Fibroblast of lung (primary cell): ENCODE results near the gene SUN5. TPM values are rescaled to one million over a fixed set of nuclear protein-coding genes. Genes with fewer than 3 reads are reported as not detected.

ENCODE experiments used
- DNase-seq, 2 donors: peaks; one replicate each; pipeline versions ENCODE4 v3.0.0 to v3.0.0-alpha.2; 2010; ENCODE audit warnings: low read depth in 2 of 2
- H2AFZ ChIP-seq: 2 replicates; pipeline ENCODE4 v1.5.1; 2012; ENCODE audit warnings: low read length, control low read depth, inconsistent platforms
- H3K27ac ChIP-seq: 2 replicates; pipeline ENCODE4 v1.5.1; 2011; ENCODE audit warnings: low read length, control low read depth; ENCODE audit not compliant: insufficient read depth
- H3K27me3 ChIP-seq: 2 replicates; pipeline ENCODE4 v1.5.1; 2011; ENCODE audit warnings: mild to moderate bottlenecking, low read length; ENCODE audit not compliant: control insufficient read depth, insufficient read depth
- H3K36me3 ChIP-seq: 2 replicates; pipeline ENCODE4 v1.5.1; 2011; ENCODE audit warnings: low read length; ENCODE audit not compliant: control insufficient read depth, insufficient read depth
- H3K4me1 ChIP-seq: 2 replicates; pipeline ENCODE4 v1.5.1; 2011; ENCODE audit warnings: low read length; ENCODE audit not compliant: control insufficient read depth, insufficient read depth; ENCODE audit errors: extremely low read depth
- H3K4me2 ChIP-seq: 2 replicates; pipeline ENCODE4 v1.5.1; 2011; ENCODE audit warnings: low read length, control low read depth; ENCODE audit not compliant: insufficient read depth; ENCODE audit errors: extremely low read depth
- H3K4me3 ChIP-seq, 4 experiments: fragments of 200-600 bp in 1 of 4; sonication (generic) in 1 of 4; replicated peaks in 1 of 4; 2 replicates each; pipeline ENCODE4 v1.5.1; 2011 to 2016; ENCODE audit warnings: low read length in 4 of 4, low read depth in 3 of 4, mild to moderate bottlenecking in 3 of 4, control low read depth in 2 of 4, inconsistent platforms in 1 of 4, mixed read lengths in 1 of 4; ENCODE audit not compliant: insufficient read depth in 1 of 4; ENCODE audit errors: control extremely low read depth in 1 of 4
- H3K79me2 ChIP-seq: 2 replicates; pipeline ENCODE4 v1.5.1; 2012; ENCODE audit warnings: mild to moderate bottlenecking, low read length, inconsistent platforms; ENCODE audit not compliant: control insufficient read depth, insufficient read depth
- H3K9ac ChIP-seq: 2 replicates; pipeline ENCODE4 v1.5.1; 2011; ENCODE audit warnings: mild to moderate bottlenecking, low read length, control low read depth; ENCODE audit not compliant: insufficient read depth
- H3K9me3 ChIP-seq: 2 replicates; pipeline ENCODE4 v1.5.1; 2012; ENCODE audit warnings: low read depth, low read length; ENCODE audit not compliant: control insufficient read depth, insufficient read depth
- H4K20me1 ChIP-seq: 2 replicates; pipeline ENCODE4 v1.5.1; 2011; ENCODE audit warnings: low read length; ENCODE audit not compliant: control insufficient read depth, insufficient read depth; ENCODE audit errors: extremely low read depth
- EZH2 ChIP-seq: IDR thresholded peaks from 2 replicates; pipeline ENCODE4 v1.5.1; 2012; ENCODE audit warnings: low read length, control low read depth, mild to moderate bottlenecking; ENCODE audit errors: missing control alignments
- polyA plus RNA-seq, 2 donors: library from polyadenylated mRNA; depleted of rRNA in 1 of 2; stranded (reverse) in 1 of 2; unstranded in 1 of 2; fragments of >200 nt; gene quantifications; 2 replicates each; pipeline ENCODE4 v1.2.1, GENCODE V29; 2011 to 2012; ENCODE audit warnings: missing spikeins in 1 of 2
- total RNA-seq: library from RNA; depleted of rRNA; stranded (reverse); fragments of >200 nt; gene quantifications from 2 replicates; pipeline ENCODE4 v1.2.1, GENCODE V29; 2014
- TF ChIP-seq, protein P1 (sequence below), 2 donors: IDR thresholded peaks in 1 of 2; conservative IDR thresholded peaks in 1 of 2; 1 replicate in 1 of 2; 2 replicates in 1 of 2; pipeline ENCODE4 v1.5.1; 2011 to 2012; ENCODE audit warnings: low read length in 2 of 2, control low read depth in 1 of 2, inconsistent platforms in 1 of 2, low read depth in 1 of 2, mild to moderate bottlenecking in 1 of 2

The SUN5 gene
- total and polyA plus RNA-seq, 2 donors (not counting 1 experiment from before 2014, with no cell fraction given): not detected

DNA sequence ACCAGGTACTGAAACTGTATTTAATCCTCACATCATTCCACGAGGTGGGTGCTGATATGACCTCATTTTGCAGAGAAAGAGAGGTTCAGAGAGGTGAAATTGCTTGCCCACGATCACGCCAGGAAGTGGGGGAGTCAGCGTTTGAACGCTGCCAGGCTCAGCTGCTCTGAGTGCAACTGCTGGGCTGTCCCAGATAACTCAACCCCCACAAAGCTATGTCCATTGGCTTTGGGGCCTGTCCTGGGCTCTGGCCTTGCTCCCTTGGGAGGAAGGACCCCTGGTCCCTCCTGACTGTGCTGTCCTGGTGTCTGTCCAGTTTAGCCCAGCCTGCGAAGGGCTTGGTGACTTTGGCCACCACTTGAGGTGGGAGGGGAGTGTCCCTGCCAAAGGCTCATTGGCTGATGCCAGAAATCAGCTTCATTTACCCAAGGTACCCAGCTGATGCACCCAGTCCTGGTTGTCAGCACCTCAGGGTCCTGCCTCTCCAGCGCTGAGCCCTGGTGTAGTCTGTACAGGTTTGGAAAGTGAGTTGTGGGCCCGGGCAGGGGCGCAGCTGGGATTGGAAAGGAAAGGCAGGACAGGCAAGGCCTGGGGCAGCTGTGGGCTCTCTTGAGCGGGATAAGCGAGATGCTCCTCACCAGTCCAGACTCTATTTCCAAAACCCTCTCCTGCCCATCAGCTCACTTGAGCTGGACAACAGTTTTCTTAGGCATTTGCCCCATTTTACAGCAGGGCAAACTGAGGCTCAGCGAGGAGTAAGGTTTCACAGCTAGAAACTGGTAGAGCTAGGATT lies 38.5 kb downstream of the SUN5 start:
- no peak for DNase-seq
- H3K79me2 ChIP-seq: no peaks in the 10 kb centered on the region
- no peak overlapping the region for H3K9ac ChIP-seq
- H3K27me3 ChIP-seq: no peaks in the 10 kb centered on the region
- no peaks in the 10 kb centered on the region for H3K4me1 ChIP-seq
- no peaks in the 10 kb centered on the region for H4K20me1 ChIP-seq
- no peak overlapping the region for H3K27ac ChIP-seq
- TF ChIP-seq, protein P1, sequence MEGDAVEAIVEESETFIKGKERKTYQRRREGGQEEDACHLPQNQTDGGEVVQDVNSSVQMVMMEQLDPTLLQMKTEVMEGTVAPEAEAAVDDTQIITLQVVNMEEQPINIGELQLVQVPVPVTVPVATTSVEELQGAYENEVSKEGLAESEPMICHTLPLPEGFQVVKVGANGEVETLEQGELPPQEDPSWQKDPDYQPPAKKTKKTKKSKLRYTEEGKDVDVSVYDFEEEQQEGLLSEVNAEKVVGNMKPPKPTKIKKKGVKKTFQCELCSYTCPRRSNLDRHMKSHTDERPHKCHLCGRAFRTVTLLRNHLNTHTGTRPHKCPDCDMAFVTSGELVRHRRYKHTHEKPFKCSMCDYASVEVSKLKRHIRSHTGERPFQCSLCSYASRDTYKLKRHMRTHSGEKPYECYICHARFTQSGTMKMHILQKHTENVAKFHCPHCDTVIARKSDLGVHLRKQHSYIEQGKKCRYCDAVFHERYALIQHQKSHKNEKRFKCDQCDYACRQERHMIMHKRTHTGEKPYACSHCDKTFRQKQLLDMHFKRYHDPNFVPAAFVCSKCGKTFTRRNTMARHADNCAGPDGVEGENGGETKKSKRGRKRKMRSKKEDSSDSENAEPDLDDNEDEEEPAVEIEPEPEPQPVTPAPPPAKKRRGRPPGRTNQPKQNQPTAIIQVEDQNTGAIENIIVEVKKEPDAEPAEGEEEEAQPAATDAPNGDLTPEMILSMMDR (conservative IDR thresholded peaks at IDR 0.05 in 1 of 2, IDR thresholded peaks at IDR 0.05 in 1 of 2; ENCODE audit: low read depth in 1 of 2, low read length in 2 of 2): no peak
- no peak for TF ChIP-seq EZH2
- no peak overlapping the region for H3K4me2 ChIP-seq
- no peaks in the 10 kb centered on the region for H3K36me3 ChIP-seq
- no peaks in the 10 kb centered on the region for H3K9me3 ChIP-seq
- H3K4me3 ChIP-seq: no peak overlapping the region
- H2AFZ ChIP-seq: no peak overlapping the region

DNA sequence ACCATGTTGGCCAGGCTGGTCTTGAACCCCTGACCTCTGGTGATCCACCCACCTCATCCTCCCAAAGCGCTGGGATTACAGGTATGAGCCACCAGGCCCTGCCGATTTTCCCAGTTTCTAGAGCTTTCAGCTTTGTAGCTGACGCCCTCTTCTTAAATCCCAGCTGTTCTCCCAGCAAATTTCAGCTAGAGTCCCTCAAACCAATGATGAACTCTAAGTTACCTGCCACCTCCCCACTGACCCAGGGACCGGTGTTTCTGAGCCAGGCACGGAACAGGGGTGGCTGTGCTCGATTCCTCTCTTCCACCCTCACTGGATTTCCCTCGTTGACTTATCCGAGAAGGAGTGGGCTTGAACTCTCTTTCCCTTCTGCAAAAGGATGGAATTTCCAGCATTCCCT lies 39.1 kb downstream of the SUN5 start:
- no peaks in the 10 kb centered on the region for H3K9me3 ChIP-seq
- H3K4me3 ChIP-seq: no peak overlapping the region
- H3K4me2 ChIP-seq: no peak overlapping the region
- no peaks in the 10 kb centered on the region for H4K20me1 ChIP-seq
- H3K9ac ChIP-seq: no peak overlapping the region
- no peak overlapping the region for H2AFZ ChIP-seq
- no peaks in the 10 kb centered on the region for H3K36me3 ChIP-seq
- H3K79me2 ChIP-seq: no peaks in the 10 kb centered on the region
- no peak for DNase-seq
- no peak overlapping the region for H3K27ac ChIP-seq
- H3K27me3 ChIP-seq: no peaks in the 10 kb centered on the region
- H3K4me1 ChIP-seq: no peaks in the 10 kb centered on the region
- TF ChIP-seq, protein P1 (conservative IDR thresholded peaks at IDR 0.05 in 1 of 2, IDR thresholded peaks at IDR 0.05 in 1 of 2; ENCODE audit: low read depth in 1 of 2, low read length in 2 of 2): no peak
- no peak for TF ChIP-seq EZH2

DNA sequence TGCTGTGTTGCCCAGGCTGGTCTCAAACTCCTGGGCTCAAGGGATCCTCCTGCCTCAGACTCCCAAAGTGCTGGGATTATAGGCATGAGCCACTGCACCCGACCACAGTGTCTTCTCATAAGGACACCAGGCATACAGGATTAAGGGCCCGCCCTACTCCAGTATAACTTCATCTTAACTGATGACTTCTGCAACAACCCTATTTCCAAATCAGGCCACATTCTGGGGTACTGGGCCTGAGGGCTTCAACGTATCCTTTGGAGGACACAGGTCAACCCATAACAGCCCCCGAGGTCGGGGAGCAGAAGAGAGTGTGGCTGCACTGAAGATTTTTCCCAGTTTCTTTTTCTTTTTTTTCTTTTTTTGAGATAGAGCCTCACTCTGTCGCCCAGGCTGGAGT lies 39.7 kb downstream of the SUN5 start:
- TF ChIP-seq, protein P1 (conservative IDR thresholded peaks at IDR 0.05 in 1 of 2, IDR thresholded peaks at IDR 0.05 in 1 of 2; ENCODE audit: low read depth in 1 of 2, low read length in 2 of 2): no peak
- no peak for TF ChIP-seq EZH2
- H3K27ac ChIP-seq: no peak overlapping the region
- H2AFZ ChIP-seq: no peak overlapping the region
- no peak overlapping the region for H3K4me2 ChIP-seq
- no peaks in the 10 kb centered on the region for H3K9me3 ChIP-seq
- no peak overlapping the region for H3K4me3 ChIP-seq
- H3K27me3 ChIP-seq: no peaks in the 10 kb centered on the region
- H3K4me1 ChIP-seq: no peaks in the 10 kb centered on the region
- DNase-seq: no peak
- no peaks in the 10 kb centered on the region for H3K79me2 ChIP-seq
- no peaks in the 10 kb centered on the region for H4K20me1 ChIP-seq
- no peak overlapping the region for H3K9ac ChIP-seq
- H3K36me3 ChIP-seq: no peaks in the 10 kb centered on the region
